Parathyroid adenoma (tissue), 2 donors: ENCODE data around the gene MED13L.
A peak's percentile ranks its signal among the peaks of the same experiment; 100 is the strongest.

Experiments used
- H2AFZ ChIP-seq: fragments of 300-600 bp; sonication (generic); one replicate; pipeline ENCODE4 v1.7.0; 2017; ENCODE audit warnings: antibody characterized with exemption, mild to moderate bottlenecking
- H3K27ac ChIP-seq: fragments of 300-600 bp; sonication (generic); one replicate; pipeline ENCODE4 v1.7.0; 2017
- H3K27me3 ChIP-seq: fragments of 300-600 bp; sonication (generic); one replicate; pipeline ENCODE4 v1.7.0; 2017; ENCODE audit warnings: low read length; ENCODE audit not compliant: control insufficient read depth, insufficient read depth
- H3K36me3 ChIP-seq: fragments of 300-600 bp; sonication (generic); one replicate; pipeline ENCODE4 v1.7.0; 2017; ENCODE audit warnings: low read length; ENCODE audit not compliant: control insufficient read depth, insufficient read depth
- H3K4me1 ChIP-seq: fragments of 300-600 bp; sonication (generic); one replicate; pipeline ENCODE4 v1.7.0; 2017; ENCODE audit warnings: control low read depth
- H3K4me2 ChIP-seq: fragments of 300-600 bp; sonication (generic); one replicate; pipeline ENCODE4 v1.7.0; 2017; ENCODE audit warnings: low read length
- H3K4me3 ChIP-seq: fragments of 300-600 bp; sonication (generic); one replicate; pipeline ENCODE4 v1.7.0; 2017; ENCODE audit warnings: low read depth, low read length
- H3K79me2 ChIP-seq: fragments of 300-600 bp; sonication (generic); one replicate; pipeline ENCODE4 v1.7.0; 2017; ENCODE audit warnings: control low read depth
- H3K9ac ChIP-seq: fragments of 300-600 bp; sonication (generic); one replicate; pipeline ENCODE4 v1.7.0; 2017; ENCODE audit warnings: mild to moderate bottlenecking
- H3K9me3 ChIP-seq: fragments of 300-600 bp; sonication (generic); one replicate; pipeline ENCODE4 v1.7.0; 2017; ENCODE audit warnings: low read length; ENCODE audit not compliant: control insufficient read depth
- CTCF ChIP-seq: fragments of 300-600 bp; sonication (generic); IDR thresholded peaks from one replicate; pipeline ENCODE4 v1.7.0; 2017; ENCODE audit warnings: antibody characterized with exemption, mild to moderate bottlenecking
- donor health status: primary hyperparathyroidism.

The MED13L gene

GRCh38 chr12:116321913-116322312 is 44.4 kb upstream of the MED13L start:
- H3K4me3 ChIP-seq, result no peak overlapping the region
- H3K27me3 ChIP-seq, result no peaks in the 10 kb centered on the region
- no peak overlapping the region for H2AFZ ChIP-seq
- no peak overlapping the region for H3K4me2 ChIP-seq
- no peaks in the 10 kb centered on the region for H3K9me3 ChIP-seq
- H3K36me3 ChIP-seq, result no peaks in the 10 kb centered on the region
- H3K9ac ChIP-seq, result no peak overlapping the region
- no peak overlapping the region for H3K27ac ChIP-seq
- TF ChIP-seq CTCF, result no peak
- no peaks in the 10 kb centered on the region for H3K4me1 ChIP-seq
- H3K79me2 ChIP-seq, result no peaks in the 10 kb centered on the region

GRCh38 chr12:116320791-116321217 is 43.3 kb upstream of the MED13L start:
- H3K27ac ChIP-seq, result no peak overlapping the region
- H3K79me2 ChIP-seq, result no peaks in the 10 kb centered on the region
- H3K9me3 ChIP-seq, result no peaks in the 10 kb centered on the region
- no peak overlapping the region for H3K4me2 ChIP-seq
- no peaks in the 10 kb centered on the region for H3K27me3 ChIP-seq
- H3K4me3 ChIP-seq, result no peak overlapping the region
- H3K4me1 ChIP-seq, result no peaks in the 10 kb centered on the region
- no peak for TF ChIP-seq CTCF
- H3K36me3 ChIP-seq, result no peaks in the 10 kb centered on the region
- no peak overlapping the region for H3K9ac ChIP-seq
- H2AFZ ChIP-seq, result no peak overlapping the region

- Histone ChIP-seq H3K4me3 (no peak overlapping the region), H2AFZ (no peak overlapping the region), H3K27me3 (no peaks in the 10 kb centered on the region), H3K9ac (no peak overlapping the region), H3K79me2 (no peaks in the 10 kb centered on the region), H3K36me3 (no peaks in the 10 kb centered on the region), H3K4me1 (no peaks in the 10 kb centered on the region), H3K4me2 (no peak overlapping the region), H3K27ac (peak overlapping the region; percentile 17), H3K9me3 (no peaks in the 10 kb centered on the region)
- no peak for TF ChIP-seq CTCF
Measured at GRCh38 chr12:116319898-116320621, 42.6 kb upstream of the MED13L start.

- Histone ChIP-seq H3K79me2 (no peaks in the 10 kb centered on the region), H3K9me3 (no peaks in the 10 kb centered on the region), H3K27ac (peak overlapping the region; percentile 17), H3K4me3 (no peak overlapping the region), H3K36me3 (no peaks in the 10 kb centered on the region), H3K9ac (no peak overlapping the region), H3K4me1 (no peaks in the 10 kb centered on the region), H3K4me2 (no peak overlapping the region), H3K27me3 (no peaks in the 10 kb centered on the region), H2AFZ (no peak overlapping the region)
- TF ChIP-seq CTCF, result no peak
Measured at GRCh38 chr12:116319233-116319897, 41.9 kb upstream of the MED13L start.
